ENCODE results near the gene JARID2.

JARID2 gene

GRCh38 chr6:15423286-15423993, 177.6 kb downstream of the JARID2 start:
- no peak for TF ChIP-seq ZNF707 (tag by site-specific recombination; IDR thresholded peaks at IDR 0.05)
- no peak for TF ChIP-seq ZNF548 (tag by site-specific recombination; IDR thresholded peaks at IDR 0.05)
- peaks cover 17% of the 10 kb centered on the region for H3K4me1 ChIP-seq (ENCODE audit: control insufficient read depth, insufficient read depth, low read length)
- no peaks in the 10 kb centered on the region for H3K36me3 ChIP-seq (ENCODE audit: control insufficient read depth in 2 of 2, insufficient read depth in 1 of 2, low read length in 2 of 2)
- POLR2A ChIA-PET = interaction anchor here (0.7 kb wide), 1 partner anchor 8 kb away, joined by 3 read pairs; no protein-coding TSS in a partner anchor
- H3K4me3 ChIP-seq (ENCODE audit: low read depth, low read length) = no peak overlapping the region
- CTCF ChIA-PET = interaction anchor here (1.3 to 2.3 kb wide), 2 partner anchors 18 to 35 kb away, joined by 4 to 5 read pairs; no protein-coding TSS in a partner anchor
- H3K9me3 ChIP-seq (ENCODE audit: control insufficient read depth, insufficient read depth, low read depth, low read length) = no peaks in the 10 kb centered on the region
- no peak overlapping the region for H3K27ac ChIP-seq (ENCODE audit: extremely low read depth, low read depth, low read length)

- POLR2A ChIA-PET = no interaction called here
- H3K4me3 ChIP-seq (ENCODE audit: low read depth, low read length) = no peak overlapping the region
Measured at GRCh38 chr6:15425947-15426346, 180.1 kb downstream of the JARID2 start.

GRCh38 chr6:15426395-15426794, 180.5 kb downstream of the JARID2 start:
- POLR2A ChIA-PET = no interaction called here
- H3K4me1 ChIP-seq (ENCODE audit: control insufficient read depth, insufficient read depth, low read length) = peaks cover 29% of the 10 kb centered on the region
- no peaks in the 10 kb centered on the region for H3K9me3 ChIP-seq (ENCODE audit: control insufficient read depth, insufficient read depth, low read depth, low read length)
- TF ChIP-seq ZNF580 (tag by site-specific recombination; IDR thresholded peaks at IDR 0.05) (no peak), ZNF2 (tag by site-specific recombination; IDR thresholded peaks at IDR 0.05) (no peak), GLIS1 (tag by site-specific recombination; IDR thresholded peaks at IDR 0.05) (peak; percentile 75), PRDM6 (tag by site-specific recombination; IDR thresholded peaks at IDR 0.05) (no peak), ZBTB10 (tag by site-specific recombination; IDR thresholded peaks at IDR 0.05) (no peak)
- H3K36me3 ChIP-seq (ENCODE audit: control insufficient read depth in 2 of 2, insufficient read depth in 1 of 2, low read length in 2 of 2) = no peaks in the 10 kb centered on the region
- no peak overlapping the region for H3K27ac ChIP-seq (ENCODE audit: extremely low read depth, low read depth, low read length)
- no peak overlapping the region for H3K4me3 ChIP-seq (ENCODE audit: low read depth, low read length)
- CTCF ChIA-PET = no interaction called here

More at GRCh38 chr6:15425947-15426346, 180.1 kb downstream of the JARID2 start:
- Histone ChIP-seq H3K36me3 (ENCODE audit: control insufficient read depth in 2 of 2, insufficient read depth in 1 of 2, low read length in 2 of 2) (no peaks in the 10 kb centered on the region), H3K27ac (ENCODE audit: extremely low read depth, low read depth, low read length) (no peak overlapping the region), H3K9me3 (ENCODE audit: control insufficient read depth, insufficient read depth, low read depth, low read length) (no peaks in the 10 kb centered on the region), H3K4me1 (ENCODE audit: control insufficient read depth, insufficient read depth, low read length) (peaks cover 24% of the 10 kb centered on the region)
- CTCF ChIA-PET = interaction anchor here (0.9 kb wide), 1 partner anchor 45 kb away, joined by 3 read pairs; no protein-coding TSS in a partner anchor
- no peak for TF ChIP-seq GLIS1 (tag by site-specific recombination; IDR thresholded peaks at IDR 0.05)

GRCh38 chr6:15426901-15427300, 181.0 kb downstream of the JARID2 start:
- no peaks in the 10 kb centered on the region for H3K36me3 ChIP-seq (ENCODE audit: control insufficient read depth in 2 of 2, insufficient read depth in 1 of 2, low read length in 2 of 2)
- H3K27ac ChIP-seq (ENCODE audit: extremely low read depth, low read depth, low read length) = no peak overlapping the region
- TF ChIP-seq ZNF701 (tag by site-specific recombination; IDR thresholded peaks at IDR 0.05) (no peak), ZNF785 (tag by site-specific recombination; IDR thresholded peaks at IDR 0.05) (no peak), ZNF660 (tag by site-specific recombination; IDR thresholded peaks at IDR 0.05) (no peak), ZSCAN5A (tag by site-specific recombination; IDR thresholded peaks at IDR 0.05) (no peak), YY2 (tag by site-specific recombination; IDR thresholded peaks at IDR 0.05) (no peak), GLIS1 (tag by site-specific recombination; IDR thresholded peaks at IDR 0.05) (no peak)
- peaks cover 34% of the 10 kb centered on the region for H3K4me1 ChIP-seq (ENCODE audit: control insufficient read depth, insufficient read depth, low read length)
- H3K4me3 ChIP-seq (ENCODE audit: low read depth, low read length) = no peak overlapping the region
- ChIA-PET CTCF (interaction anchor here (0.6 kb wide), 1 partner anchor 25 kb away, joined by 3 read pairs; no protein-coding TSS in a partner anchor), POLR2A (no interaction called here)
- no peaks in the 10 kb centered on the region for H3K9me3 ChIP-seq (ENCODE audit: control insufficient read depth, insufficient read depth, low read depth, low read length)
